Lower leg skin (tissue), 4 donors: ENCODE results near the gene BMP2K. TPM values are rescaled to one million over a fixed set of nuclear protein-coding genes. Genes with fewer than 3 reads are reported as not detected.

Experiments
- DNase-seq, 2 donors: peaks; one replicate each; pipeline ENCODE4 v3.0.0-alpha.2; 2019; ENCODE audit warnings: low spot score in 2 of 2
- H3K4me3 ChIP-seq: fragments of 200-600 bp; sonication (generic); 2 replicates; pipeline ENCODE4 v1.5.1; 2017; ENCODE audit warnings: mild to moderate bottlenecking, low read depth; ENCODE audit not compliant: poor library complexity, severe bottlenecking
- CTCF ChIP-seq, 3 donors: fragments of 450-650 bp; IDR thresholded peaks; one replicate each; pipeline ENCODE4 v1.5.1; 2016; ENCODE audit warnings: antibody characterized with exemption in 3 of 3, mild to moderate bottlenecking in 3 of 3, moderate library complexity in 2 of 3
- POLR2A ChIP-seq, 2 donors: fragments of 450-650 bp; IDR thresholded peaks; one replicate each; pipeline ENCODE4 v1.6.1; 2016 to 2017; ENCODE audit warnings: antibody characterized with exemption in 2 of 2, mild to moderate bottlenecking in 1 of 2, moderate library complexity in 1 of 2
- WGBS, 2 donors: methylation state at CpG; one replicate each; pipeline ENCODE4 v1.1.5; 2018; 5-methylcytosine and 5-hydroxymethylcytosine counted together
- intact Hi-C: fragments of 100-400 bp; cut with DNase I; formaldehyde crosslinking; loops from one replicate; pipeline ENCODE4 v1.15.0; 2023; ENCODE audit warnings: low total_unique reads
- total RNA-seq, 4 donors: library from RNA; depleted of rRNA; stranded (reverse); fragments of >200 nt; gene quantifications; one replicate each; pipeline ENCODE4 v1.1.0, GENCODE V29; 2016

The BMP2K gene
- total RNA-seq, 4 donors from 2014 or later = 19.0 to 31.4 (median 25.8) TPM

GRCh38 chr4:78749972-78750727, 26.0 kb upstream of the BMP2K start:
- intact Hi-C loops = no loop called here
- no peak for DNase-seq
- no peak for TF ChIP-seq CTCF (IDR thresholded peaks at IDR 0.05)
- no peak for TF ChIP-seq POLR2A (IDR thresholded peaks at IDR 0.05)
- H3K4me3 ChIP-seq = no peak overlapping the region
- WGBS, 2 donors = 42 to 44% methylated on average over 2 of the region's 2 CpGs

- 96 to 100% methylated on average over 2 of the region's 2 CpGs for WGBS, 2 donors
- TF ChIP-seq POLR2A (IDR thresholded peaks at IDR 0.05) = no peak
- TF ChIP-seq CTCF (IDR thresholded peaks at IDR 0.05) = no peak
- intact Hi-C loops = no loop called here
- no peak for DNase-seq
- no peak overlapping the region for H3K4me3 ChIP-seq
Observed at GRCh38 chr4:78753091-78753490, 23.1 kb upstream of the BMP2K start.

DNA sequence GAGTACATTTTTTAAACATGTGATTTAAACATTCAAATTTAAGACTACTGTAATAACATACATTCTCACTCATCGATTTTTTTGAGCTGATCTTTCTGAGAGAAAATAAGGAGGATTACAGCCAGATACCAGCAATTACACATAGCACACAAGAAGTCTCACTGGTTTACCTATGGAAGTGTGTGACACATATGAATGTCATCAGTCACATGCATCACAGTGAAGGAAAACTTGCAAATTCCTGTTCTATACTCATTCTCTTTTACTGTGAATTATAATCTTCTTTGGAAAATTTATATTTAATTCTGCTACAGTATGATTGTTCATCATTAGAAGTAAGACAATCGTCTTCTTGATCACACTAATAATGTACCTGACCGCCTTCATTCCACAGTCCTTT, 21.3 kb upstream of the BMP2K start:
- DNase-seq = no peak
- H3K4me3 ChIP-seq = no peak overlapping the region
- intact Hi-C loops = no loop called here
- TF ChIP-seq CTCF (IDR thresholded peaks at IDR 0.05) (no peak), POLR2A (IDR thresholded peaks at IDR 0.05) (no peak)
- WGBS, 2 donors = 89 to 91% methylated on average over 3 of the region's 3 CpGs

DNA sequence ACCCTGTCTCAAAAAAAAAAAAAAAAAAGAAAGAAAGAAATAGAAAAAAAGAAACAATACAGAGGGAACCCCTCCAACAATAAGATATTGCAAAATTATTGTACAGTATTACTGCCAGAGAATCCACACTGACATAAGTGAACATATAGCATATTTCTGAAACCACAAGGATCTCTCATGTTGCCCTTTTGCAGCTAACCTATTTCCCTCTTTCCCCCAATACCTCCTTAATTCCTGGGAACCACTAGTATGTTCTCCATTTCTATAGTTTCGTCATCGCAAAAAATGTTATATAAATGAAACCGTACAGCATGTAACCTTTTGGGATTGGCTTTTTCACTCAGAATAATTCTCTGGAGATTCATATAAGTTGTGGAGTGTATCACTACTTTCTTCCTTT, 20.0 kb upstream of the BMP2K start:
- TF ChIP-seq CTCF (IDR thresholded peaks at IDR 0.05) (no peak), POLR2A (IDR thresholded peaks at IDR 0.05) (no peak)
- no peak overlapping the region for H3K4me3 ChIP-seq
- WGBS, 2 donors = 88 to 89% methylated on average over 3 of the region's 3 CpGs
- DNase-seq = no peak
- intact Hi-C loops = no loop called here

DNA sequence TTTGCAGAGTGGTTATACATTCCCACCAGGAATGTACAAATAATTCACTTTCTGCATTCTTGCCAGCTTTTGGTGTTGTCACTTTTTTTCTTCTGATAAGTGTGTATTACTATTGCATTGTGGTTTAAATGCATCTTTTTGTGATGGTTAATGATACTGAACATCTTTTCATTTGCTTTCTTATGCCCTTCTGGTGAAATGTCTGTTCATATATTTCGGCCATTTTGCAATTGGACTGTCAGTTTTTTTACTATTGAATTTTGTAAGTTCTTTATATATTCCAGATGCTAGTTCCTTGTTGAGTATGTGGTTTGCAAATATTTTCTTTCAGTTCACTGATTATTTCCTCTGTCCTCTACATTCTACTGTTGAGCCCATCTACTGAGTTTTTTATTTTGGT, 19.4 kb upstream of the BMP2K start:
- 91 to 97% methylated on average over 1 of the region's 1 CpG for WGBS, 2 donors
- no peak overlapping the region for H3K4me3 ChIP-seq
- TF ChIP-seq POLR2A (IDR thresholded peaks at IDR 0.05) (no peak), CTCF (IDR thresholded peaks at IDR 0.05) (no peak)
- no peak for DNase-seq
- intact Hi-C loops = no loop called here

GRCh38 chr4:78757574-78757973, 18.6 kb upstream of the BMP2K start:
- no peak overlapping the region for H3K4me3 ChIP-seq
- intact Hi-C loops = no loop called here
- TF ChIP-seq CTCF (IDR thresholded peaks at IDR 0.05) (no peak), POLR2A (IDR thresholded peaks at IDR 0.05) (no peak)
- WGBS, 2 donors = 89 to 93% methylated on average over 1 of the region's 1 CpG
- no peak for DNase-seq
